ENCODE data around the gene CAMK1D.

DNA sequence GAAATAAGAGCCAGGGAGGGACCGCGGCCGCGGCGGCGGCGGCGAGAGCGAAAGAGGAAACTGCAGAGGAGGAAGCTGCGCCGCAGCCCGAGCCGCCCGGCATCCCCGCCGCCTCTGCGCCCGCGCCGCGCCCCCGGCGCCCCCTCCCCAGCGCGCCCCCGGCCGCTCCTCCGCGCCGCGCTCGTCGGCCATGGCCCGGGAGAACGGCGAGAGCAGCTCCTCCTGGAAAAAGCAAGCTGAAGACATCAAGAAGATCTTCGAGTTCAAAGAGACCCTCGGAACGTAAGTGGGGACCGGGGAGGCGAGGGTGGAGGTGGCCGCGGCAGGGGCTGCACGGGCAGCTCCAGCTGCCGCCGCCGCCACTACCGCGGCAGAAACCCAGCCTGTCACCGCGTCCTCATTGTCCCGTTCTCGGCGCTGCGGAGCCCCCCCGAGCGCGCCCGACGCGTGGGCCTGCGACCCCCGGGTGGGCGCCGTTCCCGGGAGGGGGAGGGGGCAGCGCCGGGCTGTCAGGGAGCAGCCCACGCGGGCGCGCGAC is 351 bp downstream of the CAMK1D start:
- TF ChIP-seq, protein P1, sequence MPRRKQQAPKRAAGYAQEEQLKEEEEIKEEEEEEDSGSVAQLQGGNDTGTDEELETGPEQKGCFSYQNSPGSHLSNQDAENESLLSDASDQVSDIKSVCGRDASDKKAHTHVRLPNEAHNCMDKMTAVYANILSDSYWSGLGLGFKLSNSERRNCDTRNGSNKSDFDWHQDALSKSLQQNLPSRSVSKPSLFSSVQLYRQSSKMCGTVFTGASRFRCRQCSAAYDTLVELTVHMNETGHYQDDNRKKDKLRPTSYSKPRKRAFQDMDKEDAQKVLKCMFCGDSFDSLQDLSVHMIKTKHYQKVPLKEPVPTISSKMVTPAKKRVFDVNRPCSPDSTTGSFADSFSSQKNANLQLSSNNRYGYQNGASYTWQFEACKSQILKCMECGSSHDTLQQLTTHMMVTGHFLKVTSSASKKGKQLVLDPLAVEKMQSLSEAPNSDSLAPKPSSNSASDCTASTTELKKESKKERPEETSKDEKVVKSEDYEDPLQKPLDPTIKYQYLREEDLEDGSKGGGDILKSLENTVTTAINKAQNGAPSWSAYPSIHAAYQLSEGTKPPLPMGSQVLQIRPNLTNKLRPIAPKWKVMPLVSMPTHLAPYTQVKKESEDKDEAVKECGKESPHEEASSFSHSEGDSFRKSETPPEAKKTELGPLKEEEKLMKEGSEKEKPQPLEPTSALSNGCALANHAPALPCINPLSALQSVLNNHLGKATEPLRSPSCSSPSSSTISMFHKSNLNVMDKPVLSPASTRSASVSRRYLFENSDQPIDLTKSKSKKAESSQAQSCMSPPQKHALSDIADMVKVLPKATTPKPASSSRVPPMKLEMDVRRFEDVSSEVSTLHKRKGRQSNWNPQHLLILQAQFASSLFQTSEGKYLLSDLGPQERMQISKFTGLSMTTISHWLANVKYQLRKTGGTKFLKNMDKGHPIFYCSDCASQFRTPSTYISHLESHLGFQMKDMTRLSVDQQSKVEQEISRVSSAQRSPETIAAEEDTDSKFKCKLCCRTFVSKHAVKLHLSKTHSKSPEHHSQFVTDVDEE (CRISPR knock-in tag; IDR thresholded peaks at IDR 0.05), result no peak
- no peak for TF ChIP-seq ZC3H10 (CRISPR knock-in tag; IDR thresholded peaks at IDR 0.05)
- no peak for TF ChIP-seq CSDC2 (CRISPR knock-in tag; IDR thresholded peaks at IDR 0.05)
- TF ChIP-seq TOX (CRISPR knock-in tag; IDR thresholded peaks at IDR 0.05; ENCODE audit: borderline replicate concordance), result no peak
- no peak for TF ChIP-seq ARNTL (CRISPR knock-in tag; IDR thresholded peaks at IDR 0.05; ENCODE audit: borderline replicate concordance, low read depth)
- TF ChIP-seq ZFP30 (CRISPR knock-in tag; IDR thresholded peaks at IDR 0.05), result no peak
- no peak for TF ChIP-seq PATZ1 (CRISPR knock-in tag; IDR thresholded peaks at IDR 0.05; ENCODE audit: borderline replicate concordance)
- TF ChIP-seq TCF4 (CRISPR knock-in tag; IDR thresholded peaks at IDR 0.05; ENCODE audit: borderline replicate concordance), result no peak
- TF ChIP-seq, protein P2, sequence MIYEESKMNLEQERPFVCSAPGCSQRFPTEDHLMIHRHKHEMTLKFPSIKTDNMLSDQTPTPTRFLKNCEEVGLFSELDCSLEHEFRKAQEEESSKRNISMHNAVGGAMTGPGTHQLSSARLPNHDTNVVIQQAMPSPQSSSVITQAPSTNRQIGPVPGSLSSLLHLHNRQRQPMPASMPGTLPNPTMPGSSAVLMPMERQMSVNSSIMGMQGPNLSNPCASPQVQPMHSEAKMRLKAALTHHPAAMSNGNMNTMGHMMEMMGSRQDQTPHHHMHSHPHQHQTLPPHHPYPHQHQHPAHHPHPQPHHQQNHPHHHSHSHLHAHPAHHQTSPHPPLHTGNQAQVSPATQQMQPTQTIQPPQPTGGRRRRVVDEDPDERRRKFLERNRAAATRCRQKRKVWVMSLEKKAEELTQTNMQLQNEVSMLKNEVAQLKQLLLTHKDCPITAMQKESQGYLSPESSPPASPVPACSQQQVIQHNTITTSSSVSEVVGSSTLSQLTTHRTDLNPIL (CRISPR knock-in tag; IDR thresholded peaks at IDR 0.05; ENCODE audit: low read depth), result no peak
- no peak for TF ChIP-seq RARB (CRISPR knock-in tag; IDR thresholded peaks at IDR 0.05)
- TF ChIP-seq ZNF70 (CRISPR knock-in tag; IDR thresholded peaks at IDR 0.05), result no peak
- no peak for TF ChIP-seq ESRRG (CRISPR knock-in tag; IDR thresholded peaks at IDR 0.05)
- no peak for TF ChIP-seq BACH2 (CRISPR knock-in tag; IDR thresholded peaks at IDR 0.05; ENCODE audit: borderline replicate concordance)

All from SK-N-SH treated with all-trans-retinoic acid at 6 μM for 48 hours (cell line).